GM12892 (cell line): ENCODE measurements around the gene APMAP.

Experiments used
- POLR2A ChIP-seq: IDR thresholded peaks from 2 replicates; pipeline ENCODE4 v1.6.1; 2011; ENCODE audit warnings: low read depth, low read length, control low read depth
- POLR2AphosphoS5 ChIP-seq: IDR thresholded peaks from 2 replicates; pipeline ENCODE4 v1.6.1; 2011; ENCODE audit warnings: low read depth, low read length, control low read depth
- TAF1 ChIP-seq: IDR thresholded peaks from 2 replicates; pipeline ENCODE4 v1.6.1; 2011; ENCODE audit warnings: low read depth, mild to moderate bottlenecking, control low read depth, low read length, borderline replicate concordance

GRCh38 chr20:24987244-24987643 lies 5.3 kb downstream of the APMAP start:
- no peak for TF ChIP-seq POLR2A
- no peak for TF ChIP-seq POLR2AphosphoS5
- no peak for TF ChIP-seq TAF1
